A549 (cell line): ENCODE measurements around the gene VCL. TPM values are rescaled to one million over a fixed set of nuclear protein-coding genes. Genes with fewer than 3 reads are reported as not detected.

Experiments used
- ATAC-seq, 2 experiments: fragments of 200-7000 bp in 1 of 2; fragments of >200 bp in 1 of 2; cut with Nextera tagmentation in 1 of 2; cut with Tn5 transposase in 1 of 2; 3 replicates each; pipeline versions ENCODE4 v1.8.0 to v1.9.1; 2018 to 2020; ENCODE audit warnings: mild to moderate bottlenecking in 1 of 2, moderate library complexity in 1 of 2
- CTCF ChIA-PET: fragments of 300-600 bp; sonication (Branson Sonifier 250); formaldehyde crosslinking; extraction: SDS; loops from one replicate; lab custom pipeline; 2021; ENCODE audit warnings: antibody characterized with exemption, inconsistent platforms; lab: Yijun Ruan, JAX
- POLR2A ChIA-PET: fragments of 350-600 bp; formaldehyde crosslinking; extraction: SDS; loops from one replicate; lab custom pipeline; 2021; ENCODE audit warnings: antibody characterized with exemption, inconsistent platforms; lab: Yijun Ruan, JAX
- DNase-seq, 2 experiments: peaks; one replicate each; pipeline versions ENCODE4 v3.0.0 to v3.0.0-alpha.2; 2011 to 2016; ENCODE audit warnings: low read depth in 1 of 2, low spot score in 1 of 2
- FAIRE-seq: peaks from 2 replicates; lab custom pipeline; 2011; peaks lifted over from hg19 to GRCh38; lab: Jason Lieb, UNC
- H3K27ac ChIP-seq, 2 experiments: fragments of >200 bp; sonication (Bioruptor Twin); formaldehyde crosslinking; 3 replicates each; pipeline ENCODE4 v1.5.1; 2016 to 2017
- H3K4me1 ChIP-seq: fragments of >200 bp; sonication (Bioruptor Twin); formaldehyde crosslinking; 3 replicates; pipeline ENCODE4 v1.6.1; 2016
- H3K4me2 ChIP-seq: fragments of >200 bp; sonication (Bioruptor Twin); formaldehyde crosslinking; 3 replicates; pipeline ENCODE4 v1.6.1; 2016
- H3K4me3 ChIP-seq: fragments of >200 bp; sonication (Bioruptor Twin); formaldehyde crosslinking; 3 replicates; pipeline ENCODE4 v1.5.1; 2016
- H3K9me3 ChIP-seq: fragments of >200 bp; sonication (Bioruptor Twin); formaldehyde crosslinking; 3 replicates; pipeline ENCODE4 v1.6.1; 2016
- BHLHE40 ChIP-seq: IDR thresholded peaks from 2 replicates; pipeline ENCODE4 v1.6.1; 2012; ENCODE audit warnings: low read depth, low read length, inconsistent platforms
- CBX2 ChIP-seq: fragments of 200-600 bp; sonication (generic); IDR thresholded peaks from 2 replicates; pipeline ENCODE4 v1.6.1; 2016; ENCODE audit warnings: low read depth, mild to moderate bottlenecking, borderline replicate concordance
- CEBPB ChIP-seq, 2 experiments: fragments of >200 bp in 1 of 2; sonication (Bioruptor Twin) in 1 of 2; formaldehyde crosslinking in 1 of 2; IDR thresholded peaks; 2 replicates each; pipeline ENCODE4 v1.6.1; 2012 to 2016
- EHF ChIP-seq: fragments of 250-450 bp; sonication (Bioruptor Pico); IDR thresholded peaks from 2 replicates; pipeline ENCODE4 v1.5.0; 2020; ENCODE audit warnings: mild to moderate bottlenecking
- EHMT2 ChIP-seq: fragments of 200-600 bp; sonication (generic); IDR thresholded peaks from 2 replicates; pipeline ENCODE4 v1.6.1; 2016; ENCODE audit warnings: antibody characterized with exemption, low read depth, mild to moderate bottlenecking, moderate library complexity
- ESRRA ChIP-seq: fragments of 150-350 bp; IDR thresholded peaks from 2 replicates; pipeline ENCODE4 v1.6.1; 2014; ENCODE audit warnings: mild to moderate bottlenecking, low read length, borderline replicate concordance
- FOSB ChIP-seq: fragments of 250-450 bp; sonication (Bioruptor Pico); IDR thresholded peaks from 2 replicates; pipeline ENCODE4 v1.5.0; 2020; ENCODE audit warnings: mild to moderate bottlenecking, moderate library complexity
- FOSL2 ChIP-seq, 2 experiments: fragments of 450-650 bp in 1 of 2; fragments of >200 bp in 1 of 2; sonication (Bioruptor Twin) in 1 of 2; formaldehyde crosslinking; IDR thresholded peaks; 2 replicates each; pipeline versions ENCODE4 v1.5.0 to v1.6.1; 2016 to 2020; ENCODE audit warnings: mild to moderate bottlenecking in 1 of 2, moderate library complexity in 1 of 2
- HMGXB4 ChIP-seq: fragments of 250-450 bp; sonication (Bioruptor Pico); IDR thresholded peaks from 2 replicates; pipeline ENCODE4 v1.5.0; 2021; ENCODE audit warnings: mild to moderate bottlenecking, moderate library complexity, borderline replicate concordance
- JUN ChIP-seq, 2 experiments: fragments of >200 bp; sonication (Bioruptor Twin); formaldehyde crosslinking; IDR thresholded peaks; 2 replicates in 1 of 2; 3 replicates in 1 of 2; pipeline ENCODE4 v1.6.1; 2016 to 2017
- JUNB ChIP-seq: fragments of >200 bp; sonication (Bioruptor Twin); formaldehyde crosslinking; IDR thresholded peaks from 2 replicates; pipeline ENCODE4 v1.6.1; 2016
- MAX ChIP-seq: IDR thresholded peaks from 2 replicates; pipeline ENCODE4 v1.6.1; 2012
- MAZ ChIP-seq: fragments of 150-350 bp; IDR thresholded peaks from 2 replicates; pipeline ENCODE4 v1.6.1; 2014; ENCODE audit warnings: antibody characterized with exemption, low read depth, low read length, borderline replicate concordance
- MYC ChIP-seq: IDR thresholded peaks from 2 replicates; pipeline ENCODE4 v1.6.1; 2012; ENCODE audit warnings: mild to moderate bottlenecking, inconsistent platforms, low read length, improper control_type of control experiment, borderline replicate concordance
- POLR2AphosphoS2 ChIP-seq: conservative IDR thresholded peaks from 2 replicates; pipeline ENCODE4 v1.6.1; 2012; ENCODE audit warnings: low read length, improper control_type of control experiment, inconsistent platforms
- SREBF2 ChIP-seq: fragments of 450-650 bp; IDR thresholded peaks from 2 replicates; pipeline ENCODE4 v1.6.1; 2014; ENCODE audit warnings: mild to moderate bottlenecking, moderate library complexity
- TFCP2L1 ChIP-seq: fragments of 250-450 bp; sonication (Bioruptor Pico); IDR thresholded peaks from 2 replicates; pipeline ENCODE4 v1.5.0; 2021; ENCODE audit warnings: mild to moderate bottlenecking
- TP53 ChIP-seq: fragments of 250-450 bp; sonication (Bioruptor Pico); IDR thresholded peaks from 2 replicates; pipeline ENCODE4 v1.5.0; 2021; ENCODE audit warnings: mild to moderate bottlenecking, moderate library complexity
- USF2 ChIP-seq: fragments of 450-650 bp; IDR thresholded peaks from 2 replicates; pipeline ENCODE4 v1.6.1; 2014; ENCODE audit warnings: antibody characterized with exemption
- ZC3H11A ChIP-seq: fragments of 450-650 bp; IDR thresholded peaks from 2 replicates; pipeline ENCODE4 v1.6.1; 2014; ENCODE audit warnings: antibody characterized with exemption, mild to moderate bottlenecking
- ZFP36 ChIP-seq: fragments of 450-650 bp; IDR thresholded peaks from 2 replicates; pipeline ENCODE4 v1.6.1; 2014; ENCODE audit warnings: borderline replicate concordance; ENCODE audit not compliant: partially characterized antibody
- WGBS: methylation state at CpG from one replicate; pipeline ENCODE4 v1.1.6; 2017; ENCODE audit errors: missing lambda C conversion rate; 5-methylcytosine and 5-hydroxymethylcytosine counted together
- polyA plus RNA-seq, 4 experiments: library from polyadenylated mRNA; depleted of rRNA in 3 of 4; stranded (reverse); fragments of >200 nt; fragmentation: RNase III in 1 of 4; extraction: RNeasy Plus Mini Kit Qiagen cat#74134 plus additional on column Dnase treatment in 1 of 4; gene quantifications; 2 replicates in 3 of 4; 3 replicates in 1 of 4; pipeline ENCODE4 v1.2.3, GENCODE V29; 2011 to 2017
- TF ChIP-seq, protein P1 (sequence below): fragments of >200 bp; sonication (Bioruptor Twin); formaldehyde crosslinking; IDR thresholded peaks from 3 replicates; pipeline ENCODE4 v1.6.1; 2016
- TF ChIP-seq, protein P2 (sequence below): fragments of >200 bp; sonication (Bioruptor Twin); formaldehyde crosslinking; IDR thresholded peaks from 3 replicates; pipeline ENCODE4 v1.5.1; 2016

The VCL gene
- polyA plus RNA-seq, 2 of the 4 experiments (the other 2 are of a cell fraction) = 101 to 112 TPM

DNA sequence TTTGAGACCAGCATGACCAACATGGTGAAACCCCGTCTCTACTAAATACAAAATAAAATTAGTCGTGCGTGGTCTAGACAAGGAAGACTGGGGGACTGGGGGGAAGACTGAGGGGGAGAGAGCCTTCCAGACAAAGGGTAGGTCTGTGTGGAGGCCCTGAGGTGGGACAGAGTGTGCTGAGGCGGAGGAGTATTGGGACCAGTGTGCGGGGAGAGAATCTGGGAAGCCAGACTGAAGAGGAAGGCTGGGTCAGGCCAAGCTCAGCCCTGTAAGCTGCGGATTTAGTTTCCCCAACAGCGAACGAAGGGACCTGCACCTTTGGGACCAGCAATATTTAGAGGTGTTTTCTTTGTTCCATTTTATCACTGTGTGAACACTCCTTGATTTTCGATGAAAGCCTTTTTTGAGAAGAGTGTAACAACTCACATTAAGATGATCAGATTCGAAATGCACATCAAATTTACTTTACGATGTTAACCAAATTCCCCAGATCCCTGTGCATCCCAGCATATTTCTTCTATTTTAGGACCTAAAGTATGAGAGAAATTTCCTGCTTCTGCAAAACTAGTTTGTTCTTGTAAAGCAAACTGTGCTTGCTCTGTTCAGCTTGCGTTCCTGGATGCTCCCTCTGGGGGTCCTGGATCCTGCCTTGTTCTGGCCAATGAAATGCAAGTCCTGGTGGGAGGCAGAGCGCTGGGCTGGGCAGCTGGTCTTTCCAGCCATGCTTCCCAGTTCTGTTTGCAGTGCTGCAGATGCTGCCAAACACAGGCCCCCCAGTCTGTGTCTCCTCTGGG lies 47.6 kb upstream of the VCL start:
- FAIRE-seq = no peak
- POLR2A ChIA-PET = no interaction called here

GRCh38 chr10:73953665-73954064 lies 44.3 kb upstream of the VCL start:
- TF ChIP-seq, protein P1, sequence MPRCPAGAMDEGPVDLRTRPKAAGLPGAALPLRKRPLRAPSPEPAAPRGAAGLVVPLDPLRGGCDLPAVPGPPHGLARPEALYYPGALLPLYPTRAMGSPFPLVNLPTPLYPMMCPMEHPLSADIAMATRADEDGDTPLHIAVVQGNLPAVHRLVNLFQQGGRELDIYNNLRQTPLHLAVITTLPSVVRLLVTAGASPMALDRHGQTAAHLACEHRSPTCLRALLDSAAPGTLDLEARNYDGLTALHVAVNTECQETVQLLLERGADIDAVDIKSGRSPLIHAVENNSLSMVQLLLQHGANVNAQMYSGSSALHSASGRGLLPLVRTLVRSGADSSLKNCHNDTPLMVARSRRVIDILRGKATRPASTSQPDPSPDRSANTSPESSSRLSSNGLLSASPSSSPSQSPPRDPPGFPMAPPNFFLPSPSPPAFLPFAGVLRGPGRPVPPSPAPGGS = no peak
- TF ChIP-seq TP53 (CRISPR knock-in tag) (no peak), JUN (IDR thresholded peaks at IDR 0.05) (no peak), EHF (CRISPR knock-in tag) (no peak), MYC (no peak), HMGXB4 (no peak), ZFP36 (no peak), EHMT2 (no peak), USF2 (no peak), FOSB (CRISPR knock-in tag) (no peak), CEBPB (IDR thresholded peaks at IDR 0.05) (no peak), MAX (no peak), POLR2AphosphoS2 (no peak), TFCP2L1 (no peak), FOSL2 (IDR thresholded peaks at IDR 0.05) (no peak), FOSL2 (CRISPR knock-in tag; IDR thresholded peaks at IDR 0.05) (no peak), SREBF2 (no peak)
- TF ChIP-seq, protein P2, sequence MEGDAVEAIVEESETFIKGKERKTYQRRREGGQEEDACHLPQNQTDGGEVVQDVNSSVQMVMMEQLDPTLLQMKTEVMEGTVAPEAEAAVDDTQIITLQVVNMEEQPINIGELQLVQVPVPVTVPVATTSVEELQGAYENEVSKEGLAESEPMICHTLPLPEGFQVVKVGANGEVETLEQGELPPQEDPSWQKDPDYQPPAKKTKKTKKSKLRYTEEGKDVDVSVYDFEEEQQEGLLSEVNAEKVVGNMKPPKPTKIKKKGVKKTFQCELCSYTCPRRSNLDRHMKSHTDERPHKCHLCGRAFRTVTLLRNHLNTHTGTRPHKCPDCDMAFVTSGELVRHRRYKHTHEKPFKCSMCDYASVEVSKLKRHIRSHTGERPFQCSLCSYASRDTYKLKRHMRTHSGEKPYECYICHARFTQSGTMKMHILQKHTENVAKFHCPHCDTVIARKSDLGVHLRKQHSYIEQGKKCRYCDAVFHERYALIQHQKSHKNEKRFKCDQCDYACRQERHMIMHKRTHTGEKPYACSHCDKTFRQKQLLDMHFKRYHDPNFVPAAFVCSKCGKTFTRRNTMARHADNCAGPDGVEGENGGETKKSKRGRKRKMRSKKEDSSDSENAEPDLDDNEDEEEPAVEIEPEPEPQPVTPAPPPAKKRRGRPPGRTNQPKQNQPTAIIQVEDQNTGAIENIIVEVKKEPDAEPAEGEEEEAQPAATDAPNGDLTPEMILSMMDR = no peak
- FAIRE-seq (no peak), ATAC-seq (no peak), DNase-seq (no peak)
- H3K4me1 ChIP-seq = peaks cover 13% of the 10 kb centered on the region; the same call in 2 of the 3 replicates
- H3K4me3 ChIP-seq = no peak overlapping the region
- no peaks in the 10 kb centered on the region for H3K9me3 ChIP-seq
- POLR2A ChIA-PET = no interaction called here
- no peak overlapping the region for H3K4me2 ChIP-seq
- no peak overlapping the region for H3K27ac ChIP-seq
- WGBS = 100% methylated on average over 1 of the region's 1 CpG
- CTCF ChIA-PET = interaction anchor here (0.7 to 31.6 kb wide), 6 partner anchors 9 to 127 kb away, joined by 3 to 936 read pairs (median 6); no protein-coding TSS in a partner anchor

More for the DNA sequence above, 47.6 kb upstream of the VCL start:
- H3K4me3 ChIP-seq = no peak overlapping the region
- no peak for ATAC-seq
- no peaks in the 10 kb centered on the region for H3K9me3 ChIP-seq
- DNase-seq = no peak
- 83% methylated on average over 13 of the region's 13 CpGs for WGBS
- no peak overlapping the region for H3K27ac ChIP-seq
- H3K4me1 ChIP-seq = no peaks in the 10 kb centered on the region
- TF ChIP-seq JUNB (no peak), TFCP2L1 (no peak), CBX2 (no peak), MAZ (no peak), ZFP36 (no peak), ESRRA (no peak), HMGXB4 (no peak), BHLHE40 (no peak), ZC3H11A (no peak)
- TF ChIP-seq, protein P1 = no peak
- no peak overlapping the region for H3K4me2 ChIP-seq
- CTCF ChIA-PET = interaction anchor here (4.2 to 31.6 kb wide), 2 partner anchors 9 to 60 kb away, joined by 52 to 936 read pairs; no protein-coding TSS in a partner anchor
